Lower lobe of right lung (tissue), 2 donors: Measurements from ENCODE around the gene PDE4B. TPM values are rescaled to one million over a fixed set of nuclear protein-coding genes. Genes with fewer than 3 reads are reported as not detected.

Experiments
- ATAC-seq, 2 donors: fragments of 200-7000 bp; cut with Tn5 transposase; one replicate each; pipeline ENCODE4 v1.9.1; 2020 to 2022; ENCODE audit warnings: mild to moderate bottlenecking in 2 of 2, moderate library complexity in 2 of 2
- DNase-seq: peaks from one replicate; pipeline ENCODE4 v3.0.0-alpha.2; 2020
- H3K27ac ChIP-seq: fragments of 200-600 bp; one replicate; pipeline ENCODE4 v1.8.0; 2022
- H3K27me3 ChIP-seq: fragments of 200-600 bp; one replicate; pipeline ENCODE4 v1.8.0; 2022; ENCODE audit warnings: low read depth
- H3K36me3 ChIP-seq: fragments of 200-600 bp; one replicate; pipeline ENCODE4 v1.8.0; 2022; ENCODE audit warnings: mild to moderate bottlenecking
- H3K4me1 ChIP-seq: fragments of 200-600 bp; one replicate; pipeline ENCODE4 v1.8.0; 2022
- H3K4me3 ChIP-seq: fragments of 200-600 bp; one replicate; pipeline ENCODE4 v1.8.0; 2022; ENCODE audit warnings: mild to moderate bottlenecking
- H3K9me3 ChIP-seq: fragments of 200-600 bp; one replicate; pipeline ENCODE4 v1.8.0; 2022
- CTCF ChIP-seq: fragments of 200-600 bp; IDR thresholded peaks from one replicate; pipeline ENCODE4 v1.8.0; 2022; ENCODE audit warnings: antibody characterized with exemption, mild to moderate bottlenecking
- intact Hi-C: fragments of 100-400 bp; cut with DNase I; formaldehyde crosslinking; loops from one replicate; pipeline ENCODE4 v1.11.0; 2022
- total RNA-seq: library from RNA; stranded (reverse); fragmentation: NEBNext Ultra II Directional; extraction: Animal tissue kit (Norgen Biotek cat#: 25700); gene quantifications from one replicate; pipeline ENCODE4 v1.2.1, GENCODE V29; 2021
- donor health status: DM: no; HTN: yes; CAD: no; lungs with severe emphysema.

Gene PDE4B
- total RNA-seq, 1 donor from 2014 or later: 26.9 TPM

DNA sequence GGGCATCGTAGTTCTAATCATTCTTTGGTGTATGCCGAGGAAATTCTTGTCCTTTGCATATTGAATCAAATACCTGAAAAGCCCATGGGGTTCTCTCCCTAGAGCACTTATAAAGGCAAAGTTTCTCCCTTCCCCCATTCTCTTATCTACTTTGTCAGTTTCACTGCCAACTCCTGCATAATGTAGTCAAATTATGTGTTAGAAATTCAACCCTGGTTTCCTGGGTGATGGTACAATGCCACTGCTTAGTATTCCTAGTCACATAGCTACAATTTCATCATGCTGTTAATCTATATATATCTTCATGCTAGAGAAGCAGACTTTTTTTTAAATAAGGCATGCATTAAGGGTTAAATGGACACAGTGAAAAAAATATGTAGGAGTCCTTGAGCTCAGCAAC is 119.0 kb downstream of the PDE4B start:
- ATAC-seq (no peak), DNase-seq (no peak)
- no peak for TF ChIP-seq CTCF
- Histone ChIP-seq H3K4me1 (no peaks in the 10 kb centered on the region), H3K9me3 (no peaks in the 10 kb centered on the region), H3K4me3 (no peak overlapping the region), H3K36me3 (no peaks in the 10 kb centered on the region), H3K27me3 (no peaks in the 10 kb centered on the region), H3K27ac (no peak overlapping the region)
- intact Hi-C loops: no loop called here

DNA sequence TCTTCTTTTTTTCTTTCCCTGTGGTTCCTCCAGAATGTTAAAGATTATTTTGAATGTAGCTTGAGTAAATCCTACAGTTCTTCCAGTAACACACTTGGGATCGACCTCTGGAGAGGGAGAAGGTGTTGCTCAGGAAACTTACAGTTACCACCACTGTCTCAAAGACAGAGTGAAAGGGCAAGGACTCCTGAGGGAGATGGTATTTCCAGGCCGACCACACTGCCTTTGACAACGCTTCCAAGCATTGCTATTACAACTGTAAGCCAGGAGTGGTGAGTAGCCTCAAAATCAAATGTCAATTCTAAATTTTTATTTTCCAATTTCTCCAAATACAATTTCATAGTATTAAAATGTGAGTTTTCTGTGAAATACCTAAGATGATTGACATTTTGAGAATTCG is 125.9 kb downstream of the PDE4B start:
- no peaks in the 10 kb centered on the region for H3K9me3 ChIP-seq
- no peaks in the 10 kb centered on the region for H3K4me1 ChIP-seq
- no peaks in the 10 kb centered on the region for H3K36me3 ChIP-seq
- TF ChIP-seq CTCF: no peak
- H3K27me3 ChIP-seq: no peaks in the 10 kb centered on the region
- DNase-seq (no peak), ATAC-seq (no peak)
- no peak overlapping the region for H3K27ac ChIP-seq
- no peak overlapping the region for H3K4me3 ChIP-seq
- intact Hi-C loops: no loop called here

DNA sequence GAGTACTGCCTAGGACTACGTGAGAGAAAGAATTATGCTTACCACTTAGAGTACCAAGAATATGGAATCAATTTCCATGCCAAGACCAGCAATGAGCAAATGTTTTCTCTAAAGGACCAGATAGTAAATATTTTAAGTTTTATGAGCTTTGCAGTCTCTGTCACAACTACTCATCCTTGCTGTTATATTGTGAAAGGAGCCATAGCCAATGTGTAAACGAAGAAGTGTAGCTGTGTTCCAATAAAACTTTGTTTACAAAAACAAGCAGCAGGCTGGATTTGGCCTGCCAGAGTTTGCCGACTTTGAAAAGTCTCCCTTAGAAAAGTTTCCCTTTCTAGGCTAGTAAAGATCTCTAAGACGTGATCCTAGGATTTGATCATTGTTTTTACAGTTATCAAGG is 128.8 kb downstream of the PDE4B start:
- Histone ChIP-seq H3K4me1 (no peaks in the 10 kb centered on the region), H3K4me3 (no peak overlapping the region), H3K27me3 (no peaks in the 10 kb centered on the region), H3K9me3 (no peaks in the 10 kb centered on the region), H3K36me3 (no peaks in the 10 kb centered on the region), H3K27ac (no peak overlapping the region)
- no peak for DNase-seq
- intact Hi-C loops: no loop called here
- ATAC-seq: no peak
- TF ChIP-seq CTCF: no peak

GRCh38 chr1:65924471-65924870 is 131.8 kb downstream of the PDE4B start:
- Histone ChIP-seq H3K27ac (no peak overlapping the region), H3K27me3 (no peaks in the 10 kb centered on the region), H3K4me3 (no peak overlapping the region), H3K9me3 (no peaks in the 10 kb centered on the region), H3K36me3 (no peaks in the 10 kb centered on the region), H3K4me1 (no peaks in the 10 kb centered on the region)
- intact Hi-C loops: no loop called here
- ATAC-seq (no peak), DNase-seq (no peak)
- TF ChIP-seq CTCF: no peak

GRCh38 chr1:65938506-65938905 is 145.8 kb downstream of the PDE4B start:
- DNase-seq (no peak), ATAC-seq (no peak)
- no peak for TF ChIP-seq CTCF
- no peaks in the 10 kb centered on the region for H3K36me3 ChIP-seq
- intact Hi-C loops: no loop called here
- no peaks in the 10 kb centered on the region for H3K4me1 ChIP-seq
- H3K9me3 ChIP-seq: no peaks in the 10 kb centered on the region
- H3K4me3 ChIP-seq: no peak overlapping the region
- no peak overlapping the region for H3K27ac ChIP-seq
- no peaks in the 10 kb centered on the region for H3K27me3 ChIP-seq

- ATAC-seq (peak; percentile 49 to 51), DNase-seq (no peak)
- Histone ChIP-seq H3K27ac (no peak overlapping the region), H3K9me3 (no peaks in the 10 kb centered on the region), H3K4me1 (no peaks in the 10 kb centered on the region), H3K27me3 (no peaks in the 10 kb centered on the region), H3K36me3 (no peaks in the 10 kb centered on the region), H3K4me3 (no peak overlapping the region)
- intact Hi-C loops: no loop called here
- no peak for TF ChIP-seq CTCF
These were observed 146.5 kb downstream of the PDE4B start for GRCh38 chr1:65939191-65939590.
